CD4-positive, alpha-beta T cell treated with Interleukin-6 for 4 hours (primary cell): ENCODE data around the gene SMDT1.
A peak's percentile ranks its signal among the peaks of the same experiment; 100 is the strongest.
"Not testable (repeated sequence)": the region's sequence is repeated elsewhere in the genome, so short reads cannot be mapped to it uniquely, and the experiment has no call there.

ENCODE experiments used
- DNase-seq: peaks from one replicate; pipeline ENCODE4 v3.0.0-alpha.2; 2020; ENCODE audit warnings: mixed read lengths

SMDT1 gene

GRCh38 chr22:42112793-42113192 is 33.3 kb downstream of the SMDT1 start:
- DNase-seq: peak; percentile 23

DNA sequence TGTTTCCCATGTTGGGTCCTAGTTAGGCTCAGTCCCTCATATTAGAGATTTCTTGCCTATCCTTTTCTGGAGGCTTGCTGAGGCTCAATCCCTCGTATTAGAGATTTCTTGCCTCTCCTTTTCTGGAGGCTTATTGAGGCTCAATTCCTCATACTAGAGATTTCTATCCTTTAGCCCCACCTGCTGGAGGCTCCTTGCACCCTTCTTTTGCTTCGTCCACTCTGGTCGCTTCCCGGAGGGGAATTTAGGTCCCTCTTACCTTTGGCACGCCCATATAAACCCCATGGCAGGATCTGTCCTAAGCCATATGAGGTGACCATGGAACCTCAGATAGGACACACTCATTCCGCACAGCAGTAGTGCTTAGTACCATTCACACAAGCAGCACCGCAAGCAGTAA is 35.2 kb downstream of the SMDT1 start:
- DNase-seq: no peak

GRCh38 chr22:42115420-42115830 is 35.9 kb downstream of the SMDT1 start:
- not testable (repeated sequence) for DNase-seq

DNA sequence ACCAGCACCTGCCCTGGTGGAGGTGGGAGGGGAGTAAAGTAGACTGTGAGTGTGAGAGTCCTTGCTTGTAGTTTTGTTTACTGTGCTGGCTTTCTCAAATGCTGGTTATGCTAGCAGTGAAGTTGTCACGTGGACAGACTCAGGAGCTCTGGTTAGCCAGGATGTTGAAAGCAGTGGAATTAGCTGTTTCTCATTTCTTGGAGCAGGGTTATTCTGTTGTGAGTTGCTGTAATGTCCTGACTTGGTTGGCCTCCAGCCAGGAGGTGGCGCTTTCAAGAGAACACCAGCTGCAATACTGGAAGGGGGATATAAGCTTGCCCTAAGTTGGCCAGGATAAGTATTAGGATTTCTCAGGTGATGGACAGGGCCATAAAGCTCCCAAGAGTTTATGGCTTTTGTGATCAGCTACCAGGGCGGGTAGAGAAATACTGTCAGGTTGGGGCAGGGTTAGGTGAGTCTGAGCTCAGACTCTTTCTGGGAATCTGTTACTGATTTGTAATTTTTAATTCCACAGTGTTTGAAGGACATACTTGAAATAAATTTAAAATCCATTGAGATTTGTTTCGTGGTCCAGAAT is 37.4 kb downstream of the SMDT1 start:
- no peak for DNase-seq

GRCh38 chr22:42120231-42121021 is 40.9 kb downstream of the SMDT1 start:
- peak; percentile 55 for DNase-seq

DNA sequence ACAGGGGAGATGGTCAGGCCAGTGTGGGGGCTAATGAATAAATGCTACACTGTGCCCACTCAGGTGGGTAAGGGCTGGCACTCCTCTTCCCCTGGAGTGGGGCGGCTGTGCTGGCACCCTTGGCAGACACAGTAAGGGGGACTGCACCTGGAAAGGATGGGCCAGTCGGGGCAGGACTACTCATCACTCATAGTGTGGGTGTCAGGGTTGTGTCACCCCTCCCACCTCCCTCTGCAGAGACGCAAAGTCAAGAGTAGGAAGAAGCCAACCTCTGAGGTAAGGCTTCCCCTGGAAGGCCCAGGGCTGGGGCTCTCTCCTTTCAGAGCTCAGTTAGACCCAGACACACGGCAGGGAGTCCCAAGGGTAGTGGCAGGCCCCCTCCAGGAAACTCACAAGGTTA is 44.0 kb downstream of the SMDT1 start:
- DNase-seq: not testable (repeated sequence)

DNA sequence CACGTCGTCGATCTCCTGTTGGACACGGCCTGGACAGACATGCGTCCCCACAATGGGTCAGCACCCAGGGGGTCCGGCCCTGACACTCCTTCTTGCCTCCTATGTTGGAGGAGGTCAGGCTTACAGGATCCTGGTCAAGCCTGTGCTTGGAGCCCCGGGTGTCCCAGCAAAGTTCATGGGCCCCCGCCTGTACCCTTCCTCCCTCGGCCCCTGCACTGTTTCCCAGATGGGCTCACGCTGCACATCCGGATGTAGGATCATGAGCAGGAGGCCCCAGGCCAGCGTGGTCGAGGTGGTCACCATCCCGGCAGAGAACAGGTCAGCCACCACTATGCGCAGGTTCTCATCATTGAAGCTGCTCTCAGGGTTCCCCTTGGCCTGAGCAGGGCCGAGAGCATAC is 48.1 kb downstream of the SMDT1 start:
- DNase-seq: no peak

- not testable (repeated sequence) for DNase-seq
Measured at GRCh38 chr22:42128007-42128406, 48.5 kb downstream of the SMDT1 start.

GRCh38 chr22:42128776-42129694 is 49.5 kb downstream of the SMDT1 start:
- DNase-seq: peak; percentile 3

DNA sequence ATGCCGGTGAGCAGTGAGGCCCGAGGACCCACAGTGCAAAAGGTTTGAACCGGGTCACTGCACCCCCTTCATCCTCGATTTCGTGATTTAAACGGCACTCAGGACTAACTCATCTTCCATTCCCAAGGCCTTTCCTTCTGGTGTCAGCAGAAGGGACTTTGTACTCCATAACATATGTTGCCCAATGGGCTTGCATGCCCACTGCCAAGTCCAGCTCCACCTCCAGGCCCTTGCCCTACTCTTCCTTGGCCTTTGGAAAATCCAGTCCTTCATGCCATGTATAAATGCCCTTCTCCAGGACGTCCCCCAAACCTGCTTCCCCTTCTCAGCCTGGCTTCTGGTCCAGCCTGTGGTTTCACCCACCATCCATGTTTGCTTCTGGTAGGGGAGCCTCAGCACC is 50.7 kb downstream of the SMDT1 start:
- not testable (repeated sequence) for DNase-seq

GRCh38 chr22:42130639-42131431 is 51.3 kb downstream of the SMDT1 start, which contains the start of gene CYP2D6:
TSS of gene CYP2D6 (minus strand) at chr22:42130810. CDS start at chr22:42130791, 19 bp downstream.
- DNase-seq: not testable (repeated sequence)

- DNase-seq: no peak
Measured at GRCh38 chr22:42131562-42131961, 52.1 kb downstream of the SMDT1 start.

GRCh38 chr22:42132457-42132856 is 53.0 kb downstream of the SMDT1 start:
- no peak for DNase-seq
